GM19397 (cell line): Measurements from ENCODE around the gene ARG1.

Source experiments
- ATAC-seq: cut with Tn5 transposase; IDR thresholded peaks from one replicate; pipeline ENCODE4 v1.9.1; 2021; ENCODE audit warnings: mild to moderate bottlenecking, moderate library complexity; ENCODE audit not compliant: unreplicated experiment

ARG1 gene

GRCh38 chr6:131575834-131576478 lies 2.9 kb downstream of the ARG1 start:
- no peak for ATAC-seq

GRCh38 chr6:131581523-131581922 lies 8.5 kb downstream of the ARG1 start:
- no peak for ATAC-seq

- ATAC-seq: no peak
These were observed 13.5 kb downstream of the ARG1 start for GRCh38 chr6:131586543-131586942.

GRCh38 chr6:131587909-131588308 lies 14.9 kb downstream of the ARG1 start:
- ATAC-seq: no peak

- no peak for ATAC-seq
These were observed 15.6 kb downstream of the ARG1 start for GRCh38 chr6:131588643-131589042.

GRCh38 chr6:131592935-131593334 lies 19.9 kb downstream of the ARG1 start:
- no peak for ATAC-seq

GRCh38 chr6:131594074-131594473 lies 21.0 kb downstream of the ARG1 start:
- no peak for ATAC-seq

GRCh38 chr6:131597446-131597845 lies 24.4 kb downstream of the ARG1 start:
- ATAC-seq: no peak

- no peak for ATAC-seq
These were observed 27.7 kb downstream of the ARG1 start for GRCh38 chr6:131600716-131601115.

GRCh38 chr6:131602781-131603312 lies 29.8 kb downstream of the ARG1 start:
- no peak for ATAC-seq

GRCh38 chr6:131613296-131613925 lies 40.4 kb downstream of the ARG1 start:
- no peak for ATAC-seq

GRCh38 chr6:131615275-131615674 lies 42.2 kb downstream of the ARG1 start:
- no peak for ATAC-seq

- peak; percentile 98 for ATAC-seq
These were observed 55.0 kb downstream of the ARG1 start, which contains the start of gene MED23 for GRCh38 chr6:131627724-131628682. Gene MED23 (minus strand): TSS chr6:131628242. CDS start chr6:131628049, 193 bp downstream.

GRCh38 chr6:131628726-131629125 lies 55.7 kb downstream of the ARG1 start:
- ATAC-seq: no peak

GRCh38 chr6:131629651-131630050 lies 56.6 kb downstream of the ARG1 start:
- no peak for ATAC-seq

- ATAC-seq: no peak
These were observed 58.7 kb downstream of the ARG1 start for GRCh38 chr6:131631625-131632289.
